Embryonic facial prominence (tissue), 1 donor: ENCODE results near the gene ARMH1.
"Not testable (repeated sequence)": the region's sequence is repeated elsewhere in the genome, so short reads cannot be mapped to it uniquely, and the experiment has no call there.

Experiments used
- DNase-seq: peaks from one replicate; pipeline ENCODE4 v3.0.0-alpha.2; 2016; ENCODE audit errors: extremely low spot score

The ARMH1 gene

GRCh38 chr1:44721485-44722361 is 47.2 kb downstream of the ARMH1 start:
- peak; percentile 18 for DNase-seq

GRCh38 chr1:44723064-44723463 is 48.5 kb downstream of the ARMH1 start:
- no peak for DNase-seq

GRCh38 chr1:44723496-44724295 is 49.2 kb downstream of the ARMH1 start:
- DNase-seq: no peak

GRCh38 chr1:44724296-44724954 is 49.9 kb downstream of the ARMH1 start:
- DNase-seq: no peak

GRCh38 chr1:44724955-44725698 is 50.6 kb downstream of the ARMH1 start:
- no peak for DNase-seq

- DNase-seq: peak; percentile 94
These were observed 56.4 kb downstream of the ARMH1 start, which contains the start of gene RNU5D-1 for GRCh38 chr1:44730741-44731512. Gene RNU5D-1 (minus strand): TSS chr1:44731170.

GRCh38 chr1:44733365-44733764 is 58.9 kb downstream of the ARMH1 start:
- DNase-seq: no peak

- no peak for DNase-seq
These were observed 59.3 kb downstream of the ARMH1 start for GRCh38 chr1:44733784-44734183.

- DNase-seq: no peak
These were observed 61.5 kb downstream of the ARMH1 start for GRCh38 chr1:44735992-44736391.

- DNase-seq: not testable (repeated sequence)
These were observed 64.4 kb downstream of the ARMH1 start for GRCh38 chr1:44738953-44739306.

GRCh38 chr1:44739307-44740178 is 65.0 kb downstream of the ARMH1 start, which contains the start of gene KIF2C:
Gene KIF2C (plus strand): TSS chr1:44739837. CDS start chr1:44739933, 96 bp downstream.
- DNase-seq: peak; percentile 96

- DNase-seq: no peak
These were observed 65.7 kb downstream of the ARMH1 start for GRCh38 chr1:44740179-44740617.

GRCh38 chr1:44743211-44743610 is 68.7 kb downstream of the ARMH1 start:
- no peak for DNase-seq

GRCh38 chr1:44747878-44748277 is 73.4 kb downstream of the ARMH1 start:
- DNase-seq: no peak

- no peak for DNase-seq
These were observed 82.9 kb downstream of the ARMH1 start for GRCh38 chr1:44757420-44757819.

- DNase-seq: no peak
These were observed 84.6 kb downstream of the ARMH1 start for GRCh38 chr1:44759077-44759476.

GRCh38 chr1:44760876-44761275 is 86.4 kb downstream of the ARMH1 start:
- no peak for DNase-seq

- not testable (repeated sequence) for DNase-seq
These were observed 91.9 kb downstream of the ARMH1 start for GRCh38 chr1:44766421-44766820.
